GM19468 (cell line): Measurements from ENCODE around the gene DAB2IP.

Experiments used
- ATAC-seq: cut with Tn5 transposase; IDR thresholded peaks from one replicate; pipeline ENCODE4 v1.9.1; 2021; ENCODE audit warnings: mild to moderate bottlenecking, moderate library complexity, moderate number of reproducible peaks; ENCODE audit not compliant: unreplicated experiment; ENCODE audit errors: extremely low read depth

The DAB2IP gene

DNA sequence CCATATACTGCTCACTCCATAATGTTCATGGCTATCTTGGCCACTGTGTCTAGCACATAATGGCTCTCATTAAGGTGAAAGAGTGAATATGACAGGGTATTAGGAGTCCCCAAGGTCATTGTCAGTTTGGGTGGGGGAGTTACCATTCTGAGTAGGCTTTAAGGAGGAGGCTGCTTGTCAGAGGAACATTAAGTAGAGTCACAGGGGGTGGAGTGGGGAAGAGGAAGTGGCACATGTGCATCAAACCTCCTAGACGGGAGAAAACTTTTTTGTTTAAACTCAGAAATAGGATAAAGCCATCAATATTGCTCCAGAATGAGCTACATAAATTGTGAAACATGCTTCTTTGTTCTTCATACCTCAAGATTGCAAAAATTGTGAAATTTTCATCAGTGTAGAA is 45.5 kb downstream of the DAB2IP start:
- ATAC-seq, result no peak

DNA sequence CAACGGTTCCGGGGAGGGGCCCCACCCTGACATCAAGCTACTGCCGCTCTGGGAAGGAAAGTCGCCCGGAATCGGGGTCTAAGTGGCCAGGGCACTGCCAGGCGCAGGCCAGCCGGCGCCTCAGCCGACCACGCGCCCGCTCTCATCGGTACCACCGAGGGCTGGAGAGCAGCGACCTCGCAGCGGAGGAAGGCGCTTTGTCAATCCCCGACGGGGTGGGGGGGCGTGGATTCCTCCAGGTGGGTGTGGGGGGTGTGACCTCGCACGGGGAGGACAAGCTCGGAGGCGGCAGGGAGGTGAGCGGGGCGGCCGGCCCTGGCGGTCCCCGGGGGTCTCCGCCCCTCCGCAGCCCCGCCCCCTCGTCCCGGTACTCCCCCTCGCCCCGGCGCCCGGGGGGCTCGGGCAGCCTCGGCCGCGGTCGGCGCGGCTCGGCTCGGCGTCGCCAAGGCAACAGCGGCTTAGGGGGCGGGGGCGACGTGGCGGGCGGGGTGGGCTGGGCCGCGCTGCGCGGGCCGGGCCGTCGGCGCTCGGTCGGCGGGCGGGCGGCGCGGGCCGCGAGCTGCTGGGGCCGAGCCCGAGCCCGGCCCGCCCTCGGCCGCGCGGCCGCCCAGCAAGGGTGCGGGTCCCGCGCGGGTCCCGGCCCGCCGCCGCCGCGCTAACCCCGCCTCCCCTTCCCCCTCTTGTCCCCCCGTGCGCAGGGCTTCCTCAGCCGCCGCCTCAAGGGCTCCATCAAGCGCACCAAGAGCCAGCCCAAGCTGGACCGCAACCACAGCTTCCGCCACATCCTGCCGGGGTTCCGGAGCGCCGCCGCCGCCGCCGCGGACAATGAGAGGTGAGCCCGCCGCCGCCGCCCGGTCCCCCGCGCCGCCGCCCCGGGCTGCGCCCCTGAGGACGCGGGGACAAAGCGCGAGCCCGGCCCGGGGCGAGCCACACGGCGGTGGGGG is 47.5 kb downstream of the DAB2IP start:
- peak; percentile 54 for ATAC-seq

DNA sequence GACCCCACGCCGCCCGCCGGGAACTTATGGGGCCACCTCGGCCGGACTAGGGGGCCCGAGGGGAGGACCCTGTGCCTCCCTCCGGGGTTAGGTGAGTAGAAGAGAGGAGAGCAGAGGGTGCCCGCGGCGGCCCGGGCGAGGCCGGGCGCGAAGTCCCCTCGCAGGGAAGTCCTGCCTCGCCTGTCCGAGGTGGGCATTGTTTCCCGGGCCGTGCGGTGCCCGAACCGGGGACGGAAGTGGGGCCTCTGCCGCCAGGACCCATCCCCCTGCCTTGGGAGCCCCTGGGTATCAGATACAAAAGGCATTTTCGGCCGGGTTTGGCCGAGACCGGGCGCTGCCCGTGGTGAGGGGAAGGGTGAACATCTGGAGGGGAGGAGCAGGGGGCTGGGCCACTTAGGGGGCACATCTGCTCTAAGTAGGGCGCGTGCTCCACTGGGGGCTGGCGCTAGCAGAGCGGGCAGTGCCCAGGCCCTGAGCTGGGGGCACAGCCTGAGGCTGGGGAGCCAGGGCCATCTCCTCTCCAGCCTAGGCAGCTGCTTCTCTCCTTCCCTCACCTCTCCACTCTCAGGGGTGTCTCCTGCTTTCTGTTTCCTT is 48.2 kb downstream of the DAB2IP start:
- no peak for ATAC-seq

DNA sequence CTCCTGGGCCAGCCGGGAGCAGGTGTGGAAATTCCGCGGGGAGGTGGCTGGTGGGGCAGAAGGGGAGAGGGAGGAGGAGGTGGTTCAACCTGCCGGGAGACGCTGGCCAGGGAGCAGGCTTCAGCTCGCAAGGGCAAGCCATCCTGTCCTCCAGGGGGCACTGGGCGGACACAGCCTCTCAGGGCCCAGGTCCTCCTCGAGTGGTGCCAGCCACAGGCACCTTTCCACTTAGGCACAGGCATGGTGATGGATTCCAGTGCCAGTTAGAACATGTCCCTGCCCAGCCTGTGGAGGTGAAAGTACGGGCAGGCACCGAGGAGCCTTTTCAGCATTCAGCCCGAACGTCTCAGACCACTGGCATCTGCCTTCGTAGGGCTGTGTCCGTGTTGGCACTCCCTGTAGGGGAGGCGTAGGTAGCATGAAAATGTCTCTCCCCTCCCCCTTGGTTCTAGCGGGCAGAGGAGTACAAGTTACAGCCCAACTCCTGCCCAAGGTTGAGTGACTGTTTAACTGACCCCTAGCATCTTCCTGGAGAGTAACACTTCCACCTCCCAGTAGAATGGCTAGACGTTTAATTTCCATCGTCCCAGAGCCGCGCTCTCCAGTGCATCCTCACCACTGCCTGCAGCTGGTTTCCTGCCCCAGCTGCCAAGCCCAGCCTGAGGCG is 48.9 kb downstream of the DAB2IP start:
- no peak for ATAC-seq

DNA sequence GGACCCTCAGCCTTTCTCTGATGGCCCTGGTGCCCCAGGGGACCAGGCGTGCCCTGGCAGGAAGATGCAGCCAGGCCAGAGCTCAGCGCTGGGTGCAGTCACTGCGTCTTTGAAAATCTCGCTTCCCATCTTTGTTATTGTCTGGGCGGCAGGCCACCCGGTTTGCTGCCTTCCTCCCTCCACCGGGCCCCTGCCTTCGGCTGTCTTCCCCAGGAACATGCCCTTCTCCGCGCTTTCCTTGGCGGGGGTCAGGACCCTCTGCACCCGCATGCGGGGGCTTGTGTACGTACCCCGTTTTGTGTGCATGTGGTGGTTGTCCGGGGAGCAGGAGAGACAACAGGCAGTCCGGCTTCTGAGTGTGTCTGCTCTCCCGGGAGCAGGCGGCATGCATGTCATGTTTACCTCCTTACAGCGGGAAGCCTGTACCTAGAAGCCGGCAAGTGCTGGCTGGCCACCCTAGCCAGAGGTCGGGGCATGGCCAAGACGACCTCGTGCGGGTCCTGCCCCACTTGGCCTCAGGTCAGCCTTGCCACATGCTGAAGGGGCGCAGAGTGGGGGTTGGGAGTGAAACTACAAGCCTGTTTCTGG is 49.5 kb downstream of the DAB2IP start:
- ATAC-seq, result no peak

DNA sequence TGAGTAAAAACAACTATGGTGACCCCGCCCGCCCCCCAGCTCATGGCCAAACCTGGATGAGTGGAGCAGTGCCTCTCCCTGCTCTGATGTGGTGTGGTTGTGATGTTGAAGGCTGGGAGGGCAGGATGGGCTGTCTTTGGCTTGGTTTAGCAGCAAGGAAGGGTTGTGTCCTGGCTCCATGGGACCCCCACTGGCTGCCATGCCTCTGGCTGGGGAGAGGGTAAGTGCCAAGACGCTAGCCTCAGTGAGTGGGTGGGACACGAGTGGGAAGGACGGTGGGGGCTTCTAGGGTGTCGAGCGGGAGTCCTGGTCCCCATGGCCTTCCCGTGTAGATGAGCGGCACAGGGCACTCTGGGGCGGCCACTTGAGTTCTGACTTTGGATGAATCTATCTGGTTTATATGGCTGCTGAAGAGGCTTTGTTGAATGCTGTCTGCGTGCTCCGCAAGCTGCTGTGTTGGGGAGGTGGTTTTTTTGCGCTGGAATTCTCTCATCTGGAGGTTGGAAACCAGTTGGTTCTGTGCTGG is 50.4 kb downstream of the DAB2IP start:
- no peak for ATAC-seq

DNA sequence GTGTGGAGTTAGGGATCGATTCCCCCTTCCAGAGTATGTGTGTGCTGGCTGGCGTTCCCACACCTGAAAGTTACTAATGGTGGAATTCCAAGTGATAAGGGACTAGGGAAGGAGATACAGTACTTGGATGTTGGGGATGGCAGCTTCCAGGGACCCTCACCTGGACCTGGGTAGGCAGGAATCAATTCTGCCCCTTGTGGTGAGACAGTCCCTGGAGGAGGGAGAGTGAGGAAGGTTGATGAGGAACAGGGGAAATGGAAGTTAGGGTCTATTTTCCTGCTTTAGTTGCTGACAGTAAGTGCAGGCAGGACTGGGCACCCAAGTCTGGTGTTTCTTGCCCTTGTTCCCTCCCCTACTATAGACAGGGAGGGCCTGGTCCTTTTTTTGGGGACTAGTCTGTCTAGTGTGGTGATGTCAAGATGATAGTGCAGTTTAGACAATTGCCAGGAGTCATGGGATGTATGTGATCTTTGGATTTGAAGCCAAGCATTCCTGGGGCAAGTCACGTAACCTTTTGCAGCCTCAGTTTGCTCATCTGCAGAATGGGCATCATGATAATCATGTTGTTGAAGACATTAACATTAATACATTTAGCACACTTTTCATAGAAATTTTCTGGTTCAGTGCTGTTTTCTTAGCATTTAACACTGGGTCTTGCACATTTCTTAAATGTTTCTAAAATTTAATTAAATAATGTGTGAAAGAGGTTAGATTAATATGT is 51.7 kb downstream of the DAB2IP start:
- ATAC-seq, result no peak

DNA sequence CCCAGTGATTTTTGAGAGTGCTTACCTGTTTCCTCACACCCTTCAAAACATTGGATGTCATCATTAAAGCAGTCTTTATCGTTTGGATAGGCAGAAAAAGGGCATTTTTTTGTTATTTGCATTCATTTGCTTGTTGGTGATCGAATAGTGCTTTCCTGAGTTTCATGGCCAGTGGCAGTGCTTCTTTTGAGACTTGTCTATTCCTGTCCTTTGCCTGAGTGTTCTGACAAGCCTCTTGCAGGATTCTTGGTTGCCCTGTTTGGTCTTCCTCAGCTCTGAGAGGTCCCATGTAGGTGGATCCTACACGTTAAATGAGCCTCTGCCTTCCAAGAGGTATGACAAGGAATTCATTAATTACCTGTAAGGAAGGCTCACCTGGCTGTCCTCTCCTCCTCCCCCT is 52.8 kb downstream of the DAB2IP start:
- ATAC-seq, result no peak

DNA sequence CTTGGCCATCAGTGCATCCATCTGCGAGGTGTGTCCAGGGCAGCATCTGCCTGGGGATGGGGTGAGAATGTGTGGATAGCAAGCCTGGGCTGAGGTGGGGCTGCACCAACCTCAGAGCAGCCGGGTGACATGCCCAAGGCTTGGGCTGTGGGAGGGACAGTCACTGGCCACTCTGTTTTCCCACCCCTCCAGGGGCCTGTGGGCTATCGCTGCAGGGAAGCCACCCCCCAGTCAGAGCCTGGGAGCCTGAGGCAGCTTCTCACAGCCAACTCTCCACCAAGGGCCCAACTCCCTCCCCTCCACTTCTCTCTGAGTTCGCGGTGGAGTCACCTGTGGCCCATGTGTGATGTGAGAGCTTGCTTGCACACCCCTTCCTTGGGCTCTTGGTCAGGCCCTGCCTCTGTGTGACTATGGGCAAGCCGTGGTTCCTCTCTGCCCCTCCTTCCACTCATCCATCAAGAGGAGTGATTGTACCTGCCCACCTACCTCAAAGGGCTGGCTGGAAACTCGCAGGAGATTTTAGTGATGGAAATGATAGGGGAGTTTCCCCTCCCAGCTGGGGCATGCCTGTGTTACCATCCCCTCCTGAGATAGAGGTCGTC is 54.8 kb downstream of the DAB2IP start:
- ATAC-seq, result no peak

DNA sequence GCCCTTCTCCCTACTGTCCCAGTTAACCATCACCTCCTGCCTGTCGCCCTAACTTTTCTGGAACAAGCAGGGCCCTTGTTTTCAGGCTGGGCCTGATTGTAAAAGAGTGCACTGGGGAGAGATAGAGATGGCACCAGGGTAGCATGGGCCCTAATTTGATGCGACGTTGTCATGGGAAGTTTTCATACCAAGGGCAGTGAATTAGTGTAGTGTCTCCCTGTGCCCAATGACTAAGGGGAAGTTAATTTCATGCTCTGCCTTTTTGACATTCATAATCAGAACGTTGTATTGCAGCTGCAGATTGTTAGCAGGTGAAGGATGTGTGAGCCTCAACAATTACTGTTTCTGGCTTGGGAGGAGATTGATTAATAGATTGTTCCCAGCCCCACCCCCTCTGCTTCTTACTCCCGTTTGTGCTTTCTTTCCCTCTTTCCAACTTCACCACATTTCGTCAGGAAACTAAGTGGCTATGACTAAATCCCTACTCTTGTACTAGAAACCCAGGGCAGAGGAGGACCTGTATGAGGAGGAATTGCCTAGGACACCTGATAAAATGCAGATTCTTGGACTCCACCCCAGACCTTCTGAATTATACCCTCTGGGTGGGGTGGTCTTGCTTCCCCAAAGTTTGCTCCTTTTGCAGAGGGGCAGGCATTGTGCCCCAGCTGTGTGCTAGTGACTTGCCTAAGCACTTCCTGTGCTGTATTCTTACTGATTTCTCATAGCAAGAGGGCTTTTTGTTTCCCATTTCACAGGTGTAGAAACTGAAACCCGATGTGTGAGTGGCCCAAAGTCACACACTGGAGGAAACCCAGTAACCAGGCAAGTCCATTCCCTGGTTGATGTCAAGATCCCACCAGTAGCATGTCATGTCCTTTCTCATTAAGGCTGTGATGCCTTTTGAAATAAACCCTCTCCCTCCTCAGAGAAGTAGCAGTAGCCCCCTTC is 56.3 kb downstream of the DAB2IP start:
- peak; percentile 65 for ATAC-seq

DNA sequence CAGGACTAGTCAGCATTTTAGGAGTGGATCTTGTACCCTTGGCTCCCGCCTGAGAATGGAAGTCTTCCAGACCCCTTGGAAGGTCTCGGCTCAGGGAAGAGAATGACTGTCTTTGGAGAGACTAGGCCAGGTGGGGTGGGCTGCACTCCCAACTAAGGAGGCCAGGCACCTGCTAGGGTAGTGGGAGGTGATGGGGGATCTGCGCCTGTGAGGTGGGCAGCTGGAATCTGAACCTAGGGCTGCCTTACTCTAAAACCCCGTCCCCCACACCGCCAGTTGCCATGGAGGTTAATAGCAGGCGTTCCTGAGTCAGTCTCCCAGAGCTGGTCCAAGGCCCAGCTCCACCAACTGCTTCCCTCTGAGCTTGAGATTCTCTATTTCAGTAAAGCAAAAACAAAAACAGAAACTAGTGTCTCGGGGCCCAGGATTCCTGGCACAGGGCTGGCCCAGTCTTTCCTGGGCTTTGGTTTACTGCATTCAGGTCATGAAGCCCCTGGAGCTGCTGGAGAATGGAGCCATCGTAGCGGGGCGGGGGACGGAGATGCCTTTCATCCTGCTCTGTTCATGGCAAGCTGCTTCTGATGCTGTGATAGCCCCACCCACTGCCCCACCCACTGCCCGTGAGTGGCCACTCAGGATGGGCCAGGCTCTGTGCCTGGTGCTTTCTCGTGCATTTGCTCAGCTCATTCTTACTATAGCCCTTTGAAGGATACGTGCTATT is 57.5 kb downstream of the DAB2IP start:
- ATAC-seq, result no peak

DNA sequence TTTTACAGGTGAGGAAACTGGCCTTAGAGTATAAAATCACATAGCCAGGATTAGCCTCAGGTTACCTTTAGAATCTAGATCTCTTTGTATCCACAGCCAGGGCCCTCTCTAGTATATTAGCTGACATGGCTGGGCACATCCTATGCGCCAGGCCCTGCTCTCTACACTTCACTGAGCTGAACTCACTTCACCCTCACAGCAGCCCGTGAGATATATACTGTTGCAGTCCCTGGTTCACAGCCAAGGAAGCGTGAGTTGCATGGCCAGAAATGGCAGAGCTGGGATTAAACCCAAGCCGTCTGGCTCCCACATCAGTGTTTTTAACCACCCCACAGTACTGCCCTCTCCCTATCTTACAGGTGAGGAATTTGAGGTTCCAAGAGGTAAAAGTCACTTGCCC is 58.4 kb downstream of the DAB2IP start:
- ATAC-seq, result no peak

DNA sequence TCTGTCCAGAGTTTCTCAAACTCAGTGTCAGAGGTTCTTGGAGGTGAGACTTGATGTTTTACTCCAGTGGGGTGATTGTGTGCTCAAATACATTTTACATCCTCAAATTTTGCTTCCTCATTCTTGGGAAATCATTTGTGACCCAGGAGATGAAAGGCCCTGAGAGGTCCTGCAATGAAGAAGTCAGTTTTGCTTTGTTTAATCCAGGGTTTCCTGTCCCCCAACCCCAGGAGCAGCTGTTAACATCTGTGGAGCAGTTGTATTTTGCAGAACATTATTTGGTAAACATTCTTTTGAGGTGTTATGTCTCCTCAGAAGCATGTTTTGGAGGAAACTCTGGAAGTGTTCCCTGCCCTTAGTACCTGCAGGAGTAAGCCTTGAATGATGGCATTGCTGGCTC is 59.8 kb downstream of the DAB2IP start:
- ATAC-seq, result no peak

DNA sequence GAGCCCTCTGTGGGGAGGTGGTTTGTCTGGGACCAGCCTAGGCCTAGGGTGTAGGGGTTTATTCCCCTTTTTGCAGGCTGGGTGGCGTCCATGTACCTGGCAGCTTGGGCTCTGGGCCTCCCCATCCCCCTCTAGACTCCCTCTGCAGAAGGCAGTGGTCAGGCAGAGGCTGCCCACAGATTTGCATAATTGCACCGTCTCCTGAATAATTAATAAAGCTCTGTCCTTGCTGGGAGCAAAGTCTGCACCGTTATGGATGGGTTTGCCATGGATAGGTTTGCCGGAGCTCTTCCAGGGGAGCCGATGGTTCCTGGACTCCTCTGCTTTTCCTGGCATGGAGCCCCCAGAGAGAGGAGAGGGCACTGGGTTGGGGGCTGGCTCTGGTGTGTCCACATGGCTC is 60.4 kb downstream of the DAB2IP start:
- no peak for ATAC-seq

DNA sequence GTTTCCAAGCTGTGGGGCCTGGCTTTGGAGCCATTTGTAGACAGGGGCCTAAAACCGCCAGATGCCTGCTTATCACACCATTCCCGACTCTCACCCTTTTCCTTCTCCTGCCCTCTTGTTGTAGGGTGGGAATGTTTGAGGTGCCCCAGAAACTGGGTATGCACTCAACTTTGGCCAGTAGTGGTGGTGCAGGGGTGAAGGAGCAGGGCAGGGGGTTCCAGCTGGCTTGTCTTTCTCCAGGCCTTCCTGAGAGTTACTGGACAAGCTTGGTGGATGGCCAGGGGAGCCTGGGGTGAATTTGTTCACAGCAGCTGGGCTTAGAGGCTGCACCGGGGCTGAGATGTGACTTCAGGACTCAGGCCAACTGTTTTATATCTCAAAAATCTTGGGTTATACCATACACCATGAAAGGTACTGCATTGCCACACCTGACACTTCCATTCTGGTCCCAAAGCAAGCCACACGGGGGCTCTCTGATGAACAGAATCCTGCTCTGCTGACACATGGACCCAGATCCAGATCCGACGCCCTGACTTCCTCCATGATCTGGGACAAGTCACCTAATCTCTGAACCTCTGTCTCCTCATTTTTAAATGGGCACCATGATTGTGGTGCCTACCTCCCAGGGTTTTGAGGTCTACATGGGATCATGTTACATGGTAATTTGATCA is 62.1 kb downstream of the DAB2IP start:
- ATAC-seq, result no peak

DNA sequence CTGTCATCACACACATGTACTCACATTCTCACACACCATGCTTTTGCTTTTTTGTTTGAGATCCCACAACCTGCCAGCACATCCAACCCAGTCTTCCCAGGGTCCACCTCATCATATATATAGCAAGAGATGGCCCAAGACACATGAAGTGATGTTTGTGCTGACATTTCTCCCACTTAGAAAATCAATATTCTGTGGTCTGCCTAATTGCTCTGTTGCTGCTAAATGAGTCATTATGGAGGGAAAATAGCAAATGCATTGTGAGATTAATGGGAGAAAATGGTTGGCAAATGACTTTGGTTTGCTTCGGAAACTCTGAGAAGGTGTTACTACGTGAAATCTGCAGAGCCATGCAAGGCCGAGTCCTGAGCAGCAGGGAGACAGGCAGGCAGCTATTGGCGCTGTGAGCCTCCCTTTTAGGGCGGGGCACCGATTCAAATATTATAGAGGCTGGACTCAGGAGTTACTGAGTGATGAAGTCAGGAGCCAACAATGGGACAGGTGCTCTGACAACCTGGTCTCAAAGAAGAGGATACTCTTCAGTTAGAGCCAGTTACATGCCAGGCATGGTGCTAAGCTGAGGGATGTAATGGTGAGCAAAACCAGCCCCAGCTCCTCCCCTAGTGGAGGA is 62.8 kb downstream of the DAB2IP start:
- no peak for ATAC-seq

DNA sequence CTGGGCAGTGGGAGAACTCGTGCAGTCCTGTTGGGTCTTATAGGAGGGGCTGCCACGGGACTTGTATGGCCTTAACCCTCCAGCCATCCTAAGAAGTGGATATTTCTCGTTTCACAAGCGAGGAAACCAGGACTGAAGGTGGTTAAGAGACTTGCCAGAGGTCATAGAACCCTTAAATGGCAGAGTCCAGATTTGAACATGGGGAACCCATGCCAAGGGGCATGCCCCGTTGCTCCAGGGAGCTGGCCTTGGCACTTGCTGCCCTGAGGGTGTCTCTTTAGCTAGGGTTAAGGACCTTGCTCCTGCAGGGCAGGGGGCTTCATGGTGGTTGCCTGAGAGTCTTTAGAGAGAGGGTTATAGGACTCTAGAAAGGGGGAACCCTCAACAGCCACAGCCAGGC is 63.4 kb downstream of the DAB2IP start:
- ATAC-seq, result no peak
